GM19397 (cell line): ENCODE data around the gene SPRR1B.
"Not testable (repeated sequence)": the region's sequence is repeated elsewhere in the genome, so short reads cannot be mapped to it uniquely, and the experiment has no call there.

ENCODE experiments used
- ATAC-seq: cut with Tn5 transposase; IDR thresholded peaks from one replicate; pipeline ENCODE4 v1.9.1; 2021; ENCODE audit warnings: mild to moderate bottlenecking, moderate library complexity; ENCODE audit not compliant: unreplicated experiment

SPRR1B gene, protein sequence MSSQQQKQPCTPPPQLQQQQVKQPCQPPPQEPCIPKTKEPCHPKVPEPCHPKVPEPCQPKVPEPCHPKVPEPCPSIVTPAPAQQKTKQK

DNA sequence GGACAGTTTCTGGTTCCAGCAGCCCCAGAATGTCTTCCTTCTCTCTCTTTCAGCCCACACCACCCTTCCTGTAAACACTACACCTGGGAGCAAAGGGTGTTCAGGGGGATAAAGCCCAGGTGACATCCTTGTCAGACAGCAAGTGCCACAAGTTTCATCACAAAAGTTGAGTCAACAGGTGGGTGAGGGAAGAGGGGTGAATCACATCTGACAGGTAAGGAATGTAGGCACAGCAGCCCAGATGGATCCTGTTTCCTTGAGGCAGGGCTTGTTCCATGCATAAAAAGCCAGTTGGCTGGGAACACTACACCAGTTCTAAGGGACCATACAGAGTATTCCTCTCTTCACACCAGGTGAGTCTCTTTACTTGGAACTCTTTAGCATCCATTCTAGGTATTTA lies at the start of gene SPRR1B:
SPRR1B (plus strand) TSS at position 309 of the 400 bp plus-strand sequence. CDS start 1,143 bp downstream, outside the sequence.
- no peak for ATAC-seq

DNA sequence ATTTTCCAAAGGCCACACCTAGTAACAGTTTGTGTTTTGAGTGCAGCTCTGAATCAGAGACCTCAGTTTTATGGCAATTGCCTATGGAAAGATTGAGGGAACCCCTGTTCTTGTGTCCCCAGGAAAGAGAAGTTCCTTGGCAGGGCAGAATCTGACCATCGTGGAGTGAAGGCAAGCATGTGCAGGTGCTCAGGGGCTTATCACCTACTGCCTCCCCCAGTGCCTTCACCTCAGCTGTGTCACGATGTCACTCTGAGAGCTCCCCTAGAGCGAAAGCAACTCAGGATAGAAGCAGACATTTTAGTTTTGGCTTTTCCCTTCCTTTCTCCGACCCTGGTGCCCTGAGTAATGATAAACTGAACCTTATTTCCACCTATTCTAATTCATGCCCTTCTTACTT lies 48.9 kb upstream of the SPRR1B start:
- no peak for ATAC-seq

DNA sequence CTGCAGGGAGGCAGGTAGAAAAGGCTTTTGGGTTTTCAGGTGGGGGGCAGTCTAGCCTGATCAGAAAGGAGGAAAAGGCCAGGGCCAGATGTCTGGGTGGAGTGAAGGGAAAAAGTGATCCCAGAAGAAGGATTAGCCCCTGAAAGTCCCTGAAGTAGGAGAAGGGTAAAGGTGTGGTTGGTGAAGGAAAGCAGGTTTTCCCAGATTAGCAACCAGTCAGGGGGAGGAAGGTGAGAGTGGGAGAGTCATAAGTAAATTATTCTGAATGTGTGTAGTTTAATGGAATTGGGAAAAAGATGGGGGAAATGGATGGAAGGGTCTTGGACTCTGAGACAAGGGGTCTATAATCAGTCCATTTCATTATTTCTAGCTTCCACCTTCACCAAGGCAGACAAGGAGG lies 47.8 kb upstream of the SPRR1B start:
- ATAC-seq, result no peak

DNA sequence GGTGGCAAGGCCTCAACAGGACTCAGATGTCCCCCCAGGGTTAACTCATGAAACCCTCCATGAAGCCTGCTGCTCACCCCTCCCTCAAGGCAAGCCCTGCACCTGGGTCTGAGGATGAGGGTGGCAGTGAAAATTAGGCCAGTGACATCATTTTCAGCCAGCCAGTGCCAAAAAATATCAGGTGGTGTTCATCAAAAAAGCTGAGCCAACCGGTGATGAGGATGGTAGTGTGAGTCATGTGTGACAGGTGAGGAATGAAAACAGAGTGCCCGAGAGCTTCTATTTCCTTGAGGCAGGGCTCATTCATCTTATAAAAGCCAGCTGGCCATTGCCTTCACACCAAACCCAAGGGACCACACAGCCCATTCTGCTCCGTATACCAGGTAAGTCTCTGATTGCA lies 47.3 kb upstream of the SPRR1B start, which contains the start of gene SPRR1A:
SPRR1A (plus strand) TSS at position 339 of the 400 bp plus-strand sequence. CDS start 1,150 bp downstream, outside the sequence.
- ATAC-seq, result no peak

DNA sequence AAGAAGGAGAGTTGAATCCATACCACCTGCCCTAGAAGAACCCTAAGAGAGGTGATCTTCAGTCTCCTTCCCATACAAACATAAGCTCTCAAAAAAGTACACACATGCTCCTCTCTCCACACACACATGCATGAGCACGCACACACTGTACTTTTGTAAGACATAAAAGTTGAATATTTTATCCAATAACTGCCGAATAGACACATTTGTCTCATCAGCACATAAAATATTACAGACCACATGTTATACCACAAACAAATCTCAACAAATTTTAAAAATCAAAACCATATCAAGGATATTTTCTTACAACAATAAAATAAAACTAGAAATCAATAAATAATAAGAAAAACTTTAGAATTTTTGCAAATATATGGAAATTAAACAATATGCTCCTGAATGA lies 44.4 kb upstream of the SPRR1B start:
- no peak for ATAC-seq

DNA sequence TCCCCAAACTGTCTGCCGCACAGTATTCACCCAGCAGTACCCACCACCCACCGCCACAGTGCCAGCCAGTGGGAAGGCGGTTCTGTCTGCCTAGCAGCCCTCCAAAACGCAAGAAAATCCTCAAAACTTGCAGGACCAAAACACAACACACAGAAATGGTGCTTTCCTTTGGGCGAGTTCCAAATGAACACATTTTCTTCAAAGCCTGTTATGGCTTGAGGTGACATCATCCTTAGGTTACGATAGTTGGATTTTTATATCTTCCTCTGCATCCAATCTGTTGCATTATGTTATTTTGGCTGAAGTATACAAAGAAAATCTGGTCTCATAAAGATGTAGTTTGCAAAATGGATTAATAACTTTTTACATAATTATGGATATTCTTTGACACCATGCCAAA lies 37.8 kb upstream of the SPRR1B start:
- ATAC-seq, result no peak

DNA sequence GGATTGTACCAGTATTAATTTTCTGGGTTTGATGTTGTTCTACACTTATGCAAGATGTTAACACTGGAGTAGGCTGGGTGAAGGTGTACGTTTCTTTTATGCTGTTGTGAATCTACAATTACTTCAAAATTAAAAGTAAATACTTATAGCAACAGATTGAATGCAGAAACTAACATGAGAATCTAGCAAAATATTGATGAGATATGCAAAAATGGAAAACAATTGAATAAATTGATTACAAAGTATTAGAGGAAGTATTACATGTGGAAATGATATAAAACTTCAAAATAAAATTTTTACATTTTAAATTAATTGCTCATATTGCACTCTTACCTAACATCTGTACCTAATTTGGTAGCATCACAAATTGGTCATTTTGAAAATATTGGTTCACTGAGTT lies 35.2 kb upstream of the SPRR1B start:
- ATAC-seq, result no peak

DNA sequence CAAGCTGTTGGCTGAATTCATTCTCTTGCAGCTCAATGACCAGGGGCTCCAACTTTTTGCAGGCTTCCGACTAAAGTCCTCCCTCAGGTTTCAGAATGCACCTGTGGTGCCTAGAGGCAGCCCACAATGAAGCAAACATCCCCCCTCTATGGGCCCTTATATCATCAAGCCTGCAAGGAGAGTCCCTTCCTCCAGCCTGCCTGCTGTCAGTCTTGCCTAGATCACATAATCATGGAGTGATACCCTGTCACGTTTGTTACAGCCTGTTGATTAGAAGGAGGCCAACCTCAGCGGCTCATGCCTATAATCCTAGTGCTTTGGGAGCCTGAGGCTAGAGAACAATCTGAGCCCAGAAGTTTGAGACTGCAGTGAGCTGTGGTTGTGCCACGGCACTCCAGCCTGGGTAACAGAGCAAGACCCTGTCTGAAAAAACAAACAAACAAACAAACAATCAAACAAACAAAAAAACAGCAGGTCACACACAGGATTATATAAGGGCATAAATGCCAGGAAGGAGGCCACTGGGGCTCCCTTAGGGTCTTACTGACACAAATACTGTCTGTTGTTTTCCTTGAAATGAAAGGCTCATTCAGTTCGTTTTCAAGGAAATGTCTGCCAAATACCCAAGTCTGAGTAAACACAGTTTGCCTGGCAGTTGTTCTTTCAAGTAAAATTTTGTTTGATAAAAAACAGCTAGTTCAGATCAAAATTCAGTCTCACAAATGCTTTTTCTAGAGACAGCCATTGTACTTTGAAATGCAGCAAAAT lies 34.2 kb upstream of the SPRR1B start:
- no peak for ATAC-seq

DNA sequence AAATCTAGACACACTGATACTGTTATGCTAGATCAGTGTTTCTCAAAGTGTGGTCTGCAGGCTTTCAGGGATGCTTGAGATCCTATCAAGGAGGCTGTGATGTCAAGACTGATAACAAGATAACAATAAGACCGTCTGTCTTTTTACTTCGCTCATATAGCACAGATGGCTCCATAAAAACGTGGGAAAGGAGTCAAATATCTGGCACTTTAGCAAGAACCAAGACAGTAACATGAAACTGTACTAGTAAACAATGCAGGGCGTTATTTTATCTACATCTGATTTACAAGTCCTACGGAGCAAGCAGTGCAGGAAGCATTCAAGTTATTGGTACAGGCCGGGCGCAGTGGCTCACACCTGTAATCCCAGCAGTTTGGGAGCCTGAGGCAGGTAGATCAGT lies 33.1 kb upstream of the SPRR1B start:
- ATAC-seq, result no peak

DNA sequence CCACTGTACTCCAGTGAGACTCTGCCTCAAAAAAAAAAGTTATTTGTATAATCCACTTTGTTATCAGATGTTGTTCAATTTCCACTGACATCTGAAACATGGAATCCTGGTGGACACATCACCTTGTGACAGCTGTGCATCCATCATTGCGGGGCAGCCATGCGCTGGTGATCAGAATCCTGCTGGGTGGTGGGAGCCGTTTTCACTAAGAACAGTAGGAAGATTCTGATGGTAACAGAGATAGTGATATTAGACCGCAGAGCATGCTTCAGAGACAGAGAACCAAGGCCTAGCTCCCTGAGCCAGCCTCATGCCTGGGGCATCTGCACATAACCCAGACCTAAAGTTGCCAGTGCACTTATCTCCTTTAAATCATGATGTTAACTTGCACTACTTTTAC lies 32.5 kb upstream of the SPRR1B start:
- no peak for ATAC-seq

DNA sequence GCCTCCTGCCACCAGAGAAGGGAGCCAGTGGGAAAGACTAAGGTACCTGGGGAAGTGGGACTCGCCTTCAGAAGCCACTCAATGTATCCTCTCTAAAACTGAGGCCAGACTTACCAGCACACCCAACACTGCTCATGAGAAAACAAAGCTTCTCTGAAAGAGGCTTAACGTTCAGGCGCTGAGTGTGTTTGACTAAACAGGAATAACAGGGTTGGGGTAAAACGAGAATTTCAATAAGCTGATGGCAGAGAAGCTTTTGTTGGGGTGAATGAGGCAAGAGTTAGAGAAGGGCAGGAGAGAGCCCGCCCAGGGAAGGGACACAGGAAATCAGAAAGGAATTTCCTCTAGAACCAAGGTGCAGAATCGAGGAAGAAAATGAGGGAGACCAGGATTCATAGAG lies 31.2 kb upstream of the SPRR1B start:
- no peak for ATAC-seq

DNA sequence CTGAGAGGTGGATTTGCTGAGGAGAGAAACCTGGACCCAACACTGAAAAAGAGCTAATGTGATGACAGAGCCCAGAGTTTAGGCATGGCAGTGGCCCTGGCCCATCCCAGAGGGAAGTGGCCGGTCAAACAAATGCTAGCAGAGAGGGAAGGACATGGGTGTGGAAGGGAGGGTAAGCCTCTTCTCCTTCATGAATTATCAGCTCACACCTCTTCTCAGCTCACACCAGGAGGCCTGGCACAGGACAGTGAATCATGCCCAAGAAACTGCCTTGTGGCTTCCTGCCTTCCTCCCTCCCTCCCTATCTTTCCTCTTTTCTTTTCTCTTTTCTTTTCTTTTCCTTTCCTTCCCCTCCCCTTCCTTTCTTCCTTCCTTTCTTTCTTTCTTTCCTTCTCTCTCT lies 30.7 kb upstream of the SPRR1B start:
- no peak for ATAC-seq

DNA sequence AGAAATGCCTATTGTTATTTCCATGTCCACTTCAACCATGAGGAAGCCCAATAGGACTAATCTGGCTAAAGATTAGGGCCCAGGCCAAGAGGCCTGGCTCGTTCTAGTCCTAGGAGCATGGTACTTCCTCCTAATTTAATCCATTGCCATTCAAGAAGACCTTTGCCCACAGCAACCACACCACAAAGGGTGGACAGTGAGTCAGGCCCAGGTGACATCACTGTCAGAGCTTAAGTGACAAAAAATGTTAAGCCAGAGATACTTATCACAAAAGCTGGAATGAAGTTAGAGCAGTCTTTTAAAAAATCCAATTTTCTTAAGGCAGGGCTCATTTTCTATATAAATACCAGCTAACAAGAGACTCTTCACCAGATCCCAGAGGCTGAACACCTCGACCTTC lies 29.6 kb upstream of the SPRR1B start, which contains the start of gene SPRR3:
SPRR3 (plus strand) TSS at position 368 of the 400 bp plus-strand sequence. CDS start 1,272 bp downstream, outside the sequence.
- ATAC-seq, result no peak

DNA sequence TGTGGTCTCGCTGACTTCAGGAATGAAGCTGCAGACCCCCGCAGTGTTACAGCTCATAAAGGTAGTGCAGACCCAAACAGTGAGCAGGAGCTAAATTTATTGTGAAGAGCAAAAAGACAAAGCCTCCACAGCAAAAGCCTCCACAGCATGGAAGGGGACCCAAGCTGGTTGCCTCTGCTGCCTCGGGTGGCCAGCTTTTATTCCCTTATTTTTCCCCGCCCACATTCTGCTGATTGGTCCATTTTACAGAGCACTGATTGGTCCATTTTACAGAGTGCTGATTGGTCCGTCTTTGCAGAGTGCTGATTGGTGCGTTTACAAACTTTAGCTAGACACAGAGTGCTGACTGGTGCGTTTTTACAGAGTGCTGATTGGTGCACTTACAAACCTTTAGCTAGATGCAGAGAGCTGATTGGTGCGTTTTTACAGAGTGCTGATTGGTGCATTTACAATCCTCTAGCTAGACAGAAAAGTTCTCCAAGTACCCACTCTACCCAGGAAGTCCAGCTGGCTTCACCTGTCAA lies 19.7 kb upstream of the SPRR1B start:
- not testable (repeated sequence) for ATAC-seq

DNA sequence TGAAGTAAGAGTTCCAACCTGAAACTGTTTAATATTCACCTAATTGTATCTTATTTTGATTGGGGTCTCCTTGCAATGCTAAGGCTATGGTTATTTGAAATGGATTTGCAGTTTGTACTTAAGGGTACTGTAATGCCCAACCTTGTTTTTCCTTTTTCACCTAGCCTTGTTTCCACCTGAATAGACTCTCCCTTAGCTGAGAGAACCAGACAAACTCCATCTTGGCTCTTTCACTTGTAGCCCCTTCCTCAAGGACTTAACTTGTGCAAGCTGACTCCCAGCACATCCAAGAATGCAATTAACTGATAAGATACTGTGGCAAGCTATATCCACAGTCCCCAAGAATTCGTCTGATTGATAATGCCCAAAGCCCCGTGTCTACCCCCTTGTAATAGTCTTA lies 9.2 kb upstream of the SPRR1B start:
- not testable (repeated sequence) for ATAC-seq

DNA sequence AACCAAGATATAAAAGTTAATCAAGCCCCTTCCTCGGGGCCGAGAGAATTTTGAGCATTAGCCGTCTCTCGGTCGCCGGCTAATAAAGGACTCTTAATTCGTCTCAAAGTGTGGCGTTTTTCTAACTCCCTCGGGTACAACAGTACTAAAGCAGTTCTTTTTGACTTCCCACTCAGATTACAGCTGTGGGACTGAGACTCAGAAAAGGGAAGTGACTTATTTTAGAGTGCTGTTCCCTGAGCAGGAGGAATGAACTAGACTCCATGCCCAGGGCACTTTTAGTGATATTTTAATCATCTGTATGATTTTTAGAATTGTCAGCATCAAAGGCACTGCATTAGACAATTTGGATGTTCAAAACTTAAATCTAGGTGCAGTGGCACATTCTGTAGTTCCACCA lies 8.7 kb upstream of the SPRR1B start:
- not testable (repeated sequence) for ATAC-seq

DNA sequence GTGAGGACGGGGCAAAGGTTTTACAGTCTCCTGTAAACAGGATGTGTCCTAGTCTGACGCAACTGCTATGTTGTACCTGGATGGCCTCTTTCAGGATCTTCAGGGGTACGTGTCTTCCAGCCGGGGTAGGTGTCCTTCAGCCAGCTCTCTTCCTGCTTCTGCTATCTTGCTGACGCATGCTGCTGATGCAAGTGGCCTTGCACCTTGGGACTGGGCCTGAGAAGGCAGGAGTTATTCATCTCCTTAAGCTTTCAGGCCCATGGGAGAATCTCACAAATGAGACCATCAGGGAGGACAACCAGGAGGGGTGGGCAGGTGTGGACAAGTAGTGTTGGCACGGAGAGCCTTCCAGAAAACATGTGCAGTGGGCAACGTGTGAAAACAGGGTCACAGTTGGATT lies 7.9 kb upstream of the SPRR1B start:
- ATAC-seq, result no peak

DNA sequence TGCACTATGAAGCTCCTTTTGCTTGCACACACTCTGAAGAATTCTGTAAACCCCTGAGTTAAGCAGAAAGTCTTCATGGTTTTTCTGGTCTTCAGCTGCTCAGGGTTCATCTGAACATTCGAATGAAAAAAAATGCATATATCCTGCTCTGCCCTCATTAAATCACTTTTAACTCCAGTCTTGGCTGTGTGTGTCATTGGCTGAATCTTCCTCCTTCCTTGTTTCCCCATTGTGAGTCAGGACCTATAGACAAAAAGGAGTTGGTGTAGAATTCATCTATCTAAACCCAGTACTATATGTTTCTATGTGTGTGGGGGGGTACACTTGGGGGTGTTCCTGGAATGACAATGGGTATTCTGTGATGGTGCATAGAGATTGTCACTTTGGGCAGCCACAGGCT lies 6.6 kb upstream of the SPRR1B start:
- ATAC-seq, result no peak

DNA sequence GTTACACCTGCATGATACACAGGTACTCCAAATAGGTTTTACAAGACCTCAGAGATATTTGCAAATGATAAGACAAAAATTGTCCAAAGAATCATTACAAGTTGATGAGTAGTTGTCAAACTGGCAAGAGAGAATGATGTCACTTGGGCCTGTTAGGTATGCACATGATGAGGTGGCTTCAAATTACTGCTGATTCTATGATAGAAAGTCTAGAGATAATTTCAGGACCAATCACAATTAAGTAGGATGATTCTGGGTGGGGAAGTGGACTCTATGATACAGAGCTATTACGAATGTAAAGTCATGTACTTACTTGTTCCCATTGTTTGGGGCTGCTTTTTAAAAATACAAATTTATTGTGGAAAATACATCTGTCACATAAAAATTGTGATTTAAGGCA lies 5.2 kb upstream of the SPRR1B start:
- ATAC-seq, result no peak

DNA sequence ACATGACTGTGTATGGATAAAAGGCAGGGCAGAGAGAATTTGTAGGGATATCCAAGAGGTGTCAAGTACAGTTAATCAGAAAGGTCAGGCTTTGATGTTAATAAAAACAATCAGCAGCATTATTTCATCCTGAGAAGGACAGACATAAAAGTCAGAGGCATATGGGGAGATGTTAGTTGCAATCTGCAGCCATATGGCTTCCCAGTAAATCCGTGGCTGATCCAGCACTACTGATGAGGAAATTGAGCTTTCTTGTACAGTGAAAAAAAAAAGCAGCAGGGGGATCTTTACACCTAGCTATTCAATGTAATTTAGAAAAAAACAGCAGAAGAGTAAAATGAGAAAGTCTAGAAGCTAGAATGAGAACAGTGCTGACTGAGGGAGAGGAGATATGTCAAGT lies 2.2 kb upstream of the SPRR1B start:
- no peak for ATAC-seq

DNA sequence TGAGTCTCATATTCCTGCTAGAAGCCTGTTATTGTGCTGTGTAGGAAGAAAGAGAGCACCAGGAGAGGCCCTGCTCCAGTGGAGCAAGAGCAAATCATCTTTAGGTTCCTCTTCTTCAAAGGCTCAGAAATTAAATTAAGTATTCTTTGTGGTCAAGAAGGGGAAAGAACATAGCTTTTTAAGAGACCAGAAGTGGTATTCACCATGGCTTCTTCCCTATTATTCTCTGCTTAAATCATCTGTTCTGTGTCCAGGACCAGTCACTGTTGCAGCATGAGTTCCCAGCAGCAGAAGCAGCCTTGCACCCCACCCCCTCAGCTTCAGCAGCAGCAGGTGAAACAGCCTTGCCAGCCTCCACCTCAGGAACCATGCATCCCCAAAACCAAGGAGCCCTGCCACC lies 1.1 kb downstream of the SPRR1B start:
- ATAC-seq, result no peak

DNA sequence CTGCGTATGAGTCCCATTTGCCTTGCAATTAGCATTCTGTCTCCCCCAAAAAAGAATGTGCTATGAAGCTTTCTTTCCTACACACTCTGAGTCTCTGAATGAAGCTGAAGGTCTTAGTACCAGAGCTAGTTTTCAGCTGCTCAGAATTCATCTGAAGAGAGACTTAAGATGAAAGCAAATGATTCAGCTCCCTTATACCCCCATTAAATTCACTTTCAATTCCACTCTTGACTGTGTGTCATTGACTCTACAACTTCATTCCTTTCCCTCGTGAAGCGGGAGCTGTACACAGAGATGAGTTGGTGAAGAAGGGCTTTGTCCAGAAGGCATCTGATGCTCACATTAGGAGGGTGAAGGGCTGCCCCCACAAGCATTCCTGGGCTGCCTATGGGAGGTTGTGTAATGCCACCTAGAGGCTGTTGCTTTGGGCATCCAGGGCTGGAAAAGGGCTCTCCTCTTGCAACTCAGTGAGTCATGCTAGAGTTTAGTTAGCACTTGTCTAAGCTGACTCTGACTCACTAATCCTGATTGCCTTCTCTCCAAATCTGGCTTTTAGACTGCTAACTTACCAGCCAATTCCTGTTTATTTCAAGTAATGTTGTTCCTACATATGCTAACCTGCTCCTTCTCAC lies 1.8 kb downstream of the SPRR1B start:
- ATAC-seq, result no peak
